GM18867 (cell line): Measurements from ENCODE around the gene ZSCAN5B.
"Not testable (repeated sequence)": the region's sequence is repeated elsewhere in the genome, so short reads cannot be mapped to it uniquely, and the experiment has no call there.

ENCODE experiments used
- ATAC-seq: cut with Tn5 transposase; IDR thresholded peaks from one replicate; pipeline ENCODE4 v1.9.1; 2021; ENCODE audit warnings: mild to moderate bottlenecking, moderate library complexity; ENCODE audit not compliant: unreplicated experiment

ZSCAN5B gene

GRCh38 chr19:56197646-56198045, at the start of gene ZSCAN5B:
Gene ZSCAN5B (minus strand): TSS chr19:56197783. CDS start chr19:56193052, 4,731 bp downstream.
- ATAC-seq: not testable (repeated sequence)

GRCh38 chr19:56245764-56246163, 48.2 kb upstream of the ZSCAN5B start:
- ATAC-seq: not testable (repeated sequence)

- ATAC-seq: no peak
Observed at GRCh38 chr19:56245121-56245740, 47.6 kb upstream of the ZSCAN5B start.

- no peak for ATAC-seq
Observed at GRCh38 chr19:56223481-56223880, 25.9 kb upstream of the ZSCAN5B start.

GRCh38 chr19:56222901-56223300, 25.3 kb upstream of the ZSCAN5B start:
- ATAC-seq: no peak

- no peak for ATAC-seq
Observed at GRCh38 chr19:56221851-56222250, 24.3 kb upstream of the ZSCAN5B start.

GRCh38 chr19:56221442-56221841, 23.9 kb upstream of the ZSCAN5B start:
- ATAC-seq: not testable (repeated sequence)

- no peak for ATAC-seq
Observed at GRCh38 chr19:56218961-56219360, 21.4 kb upstream of the ZSCAN5B start.

- ATAC-seq: no peak
Observed at GRCh38 chr19:56217039-56217949, 19.7 kb upstream of the ZSCAN5B start.

- no peak for ATAC-seq
Observed at GRCh38 chr19:56211718-56212117, 14.1 kb upstream of the ZSCAN5B start.

GRCh38 chr19:56210036-56210435, 12.5 kb upstream of the ZSCAN5B start:
- ATAC-seq: not testable (repeated sequence)

- no peak for ATAC-seq
Observed at GRCh38 chr19:56209091-56209490, 11.5 kb upstream of the ZSCAN5B start.

- not testable (repeated sequence) for ATAC-seq
Observed at GRCh38 chr19:56207581-56207980, 10.0 kb upstream of the ZSCAN5B start.

GRCh38 chr19:56201973-56202372, 4.4 kb upstream of the ZSCAN5B start, which contains the start of gene ZSCAN5C:
Gene ZSCAN5C (plus strand): TSS chr19:56202273. CDS start chr19:56205914, 3,641 bp downstream.
- no peak for ATAC-seq

GRCh38 chr19:56199687-56200086, 2.1 kb upstream of the ZSCAN5B start:
- no peak for ATAC-seq

GRCh38 chr19:56193981-56194640, 3.5 kb downstream of the ZSCAN5B start:
- no peak for ATAC-seq

GRCh38 chr19:56191711-56192110, 5.9 kb downstream of the ZSCAN5B start:
- ATAC-seq: no peak

GRCh38 chr19:56191115-56191514, 6.5 kb downstream of the ZSCAN5B start:
- ATAC-seq: no peak

GRCh38 chr19:56189785-56190184, 7.8 kb downstream of the ZSCAN5B start:
- no peak for ATAC-seq

- ATAC-seq: no peak
Observed at GRCh38 chr19:56177564-56178243, 19.9 kb downstream of the ZSCAN5B start.

- ATAC-seq: no peak
Observed at GRCh38 chr19:56176881-56177280, 20.7 kb downstream of the ZSCAN5B start.
